ENCODE measurements around the gene HCFC1. TPM values are rescaled to one million over a fixed set of nuclear protein-coding genes. Genes with fewer than 3 reads are reported as not detected.

HCFC1 gene
- total RNA-seq, 4 donors from 2014 or later, result 21.5 to 41.5 (median 30.8) TPM

DNA sequence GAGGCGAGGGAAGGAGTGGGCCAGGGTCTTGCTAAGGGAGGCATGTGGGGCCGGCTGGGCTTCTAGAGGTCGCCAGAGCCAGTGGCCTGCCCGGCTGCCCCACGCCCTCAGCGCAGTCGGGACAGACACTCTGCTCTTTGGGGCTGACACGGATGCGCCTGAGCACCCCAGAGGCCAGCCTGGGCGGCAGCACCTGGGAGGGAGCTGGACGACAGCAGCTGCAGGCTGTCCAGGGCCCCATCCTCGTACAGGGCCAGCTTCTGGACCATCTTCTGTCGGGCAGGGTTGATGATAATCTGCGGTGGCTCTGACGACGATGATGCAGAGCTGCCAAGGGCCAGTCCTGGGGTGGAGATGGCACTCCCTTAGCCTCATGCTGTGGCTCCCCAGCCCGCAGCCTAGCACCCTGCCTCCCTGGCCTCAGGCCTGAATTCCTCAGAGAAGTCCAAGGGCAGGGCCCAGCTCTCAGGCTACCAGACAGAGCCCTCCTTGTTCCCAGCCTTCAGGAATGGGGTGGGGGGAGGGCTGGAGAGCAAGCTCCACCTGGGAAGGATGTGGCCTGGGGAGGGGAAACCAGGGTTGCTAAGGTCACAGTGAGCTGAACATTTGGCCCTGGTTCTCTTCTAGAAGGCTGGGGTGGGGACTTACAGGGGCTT is 40.8 kb upstream of the HCFC1 start:
- ATAC-seq (ENCODE audit: low FRiP score) (no peak), DNase-seq (ENCODE audit: low spot score) (no peak)
- TF ChIP-seq, protein P1, sequence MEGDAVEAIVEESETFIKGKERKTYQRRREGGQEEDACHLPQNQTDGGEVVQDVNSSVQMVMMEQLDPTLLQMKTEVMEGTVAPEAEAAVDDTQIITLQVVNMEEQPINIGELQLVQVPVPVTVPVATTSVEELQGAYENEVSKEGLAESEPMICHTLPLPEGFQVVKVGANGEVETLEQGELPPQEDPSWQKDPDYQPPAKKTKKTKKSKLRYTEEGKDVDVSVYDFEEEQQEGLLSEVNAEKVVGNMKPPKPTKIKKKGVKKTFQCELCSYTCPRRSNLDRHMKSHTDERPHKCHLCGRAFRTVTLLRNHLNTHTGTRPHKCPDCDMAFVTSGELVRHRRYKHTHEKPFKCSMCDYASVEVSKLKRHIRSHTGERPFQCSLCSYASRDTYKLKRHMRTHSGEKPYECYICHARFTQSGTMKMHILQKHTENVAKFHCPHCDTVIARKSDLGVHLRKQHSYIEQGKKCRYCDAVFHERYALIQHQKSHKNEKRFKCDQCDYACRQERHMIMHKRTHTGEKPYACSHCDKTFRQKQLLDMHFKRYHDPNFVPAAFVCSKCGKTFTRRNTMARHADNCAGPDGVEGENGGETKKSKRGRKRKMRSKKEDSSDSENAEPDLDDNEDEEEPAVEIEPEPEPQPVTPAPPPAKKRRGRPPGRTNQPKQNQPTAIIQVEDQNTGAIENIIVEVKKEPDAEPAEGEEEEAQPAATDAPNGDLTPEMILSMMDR (IDR thresholded peaks at IDR 0.05), result no peak

DNA sequence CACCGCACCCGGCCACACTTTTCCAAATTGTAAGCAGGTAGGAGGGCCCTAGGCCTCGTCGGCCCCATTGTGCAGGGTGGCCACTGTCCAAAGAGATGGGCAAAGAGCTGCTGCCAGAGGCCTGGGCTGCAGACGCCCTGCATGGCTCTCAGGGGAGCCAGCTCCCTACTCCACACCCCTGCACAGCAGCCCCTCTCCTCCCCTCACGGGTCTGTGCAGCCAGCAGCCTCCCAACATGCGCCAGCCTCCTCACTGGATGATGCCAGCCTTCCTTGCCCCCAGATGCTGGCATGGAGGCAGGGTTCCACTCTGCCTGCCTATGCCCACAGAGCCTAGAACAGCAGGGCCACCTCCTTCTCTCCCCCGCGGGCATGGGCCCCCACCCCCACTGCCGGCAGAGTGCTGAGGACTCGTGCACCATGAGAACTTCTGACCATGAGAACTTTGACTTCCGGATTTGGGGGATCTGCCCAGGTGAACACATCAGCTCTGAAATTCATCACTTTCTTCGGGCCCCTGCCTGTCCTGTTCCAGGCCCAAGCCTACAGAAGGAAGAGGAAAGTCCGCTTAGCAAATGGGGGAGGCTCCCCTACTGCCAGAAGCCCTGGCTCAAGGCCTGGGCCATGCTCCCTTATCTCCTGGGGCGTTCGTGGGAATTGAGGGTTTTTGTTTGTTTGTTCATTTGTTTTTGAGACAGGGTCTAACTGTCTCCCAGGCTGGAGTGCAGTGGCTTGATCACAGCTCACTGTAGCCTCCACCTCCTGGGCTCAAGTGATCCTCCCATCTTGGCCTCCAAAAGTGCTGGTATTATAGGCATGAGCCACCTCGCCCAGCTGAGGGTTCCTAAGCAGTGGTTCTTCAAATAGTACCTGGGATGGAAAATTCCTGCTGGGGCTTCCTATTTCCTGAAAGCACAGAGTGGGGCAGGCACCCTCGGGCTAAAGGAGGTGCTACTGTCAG is 40.0 kb upstream of the HCFC1 start:
- ATAC-seq (ENCODE audit: low FRiP score) (no peak), DNase-seq (ENCODE audit: low spot score) (no peak)
- TF ChIP-seq, protein P1 (IDR thresholded peaks at IDR 0.05), result no peak

DNA sequence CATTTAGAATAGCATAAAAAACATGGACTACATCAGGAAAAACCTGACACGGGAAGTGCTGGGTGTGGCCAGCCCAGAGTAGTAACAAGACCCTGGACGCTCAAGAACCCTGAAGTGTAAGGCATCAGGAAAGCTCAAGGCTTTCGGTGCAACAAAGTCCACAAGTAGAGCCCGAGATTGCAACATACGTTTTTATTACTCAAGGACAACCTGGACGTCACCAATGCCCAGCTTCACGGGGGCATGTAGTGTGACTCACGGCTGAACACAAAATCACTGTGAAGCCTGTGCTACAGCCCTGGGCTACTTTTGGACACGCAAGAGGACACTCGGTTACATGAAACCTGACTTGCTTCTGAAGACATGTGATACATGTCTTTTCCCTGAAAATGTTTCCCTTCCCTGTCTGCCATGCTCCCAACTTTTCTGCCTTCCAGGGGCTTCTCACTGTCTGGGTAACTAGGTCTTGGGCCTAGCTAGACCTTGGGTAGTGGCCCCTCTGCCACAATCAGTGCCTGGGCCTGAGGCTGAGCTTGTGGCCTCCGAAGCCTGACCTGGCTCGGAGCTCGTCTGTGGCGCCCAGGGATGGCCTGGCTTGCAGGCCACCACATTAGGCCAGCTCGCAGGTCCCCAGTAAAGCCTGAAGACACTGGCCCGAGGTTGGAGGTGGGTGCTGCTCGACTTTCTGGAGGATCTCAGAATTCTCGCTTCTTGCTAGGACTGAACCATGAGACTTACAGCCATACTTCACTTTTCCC is 38.9 kb upstream of the HCFC1 start:
- ATAC-seq (ENCODE audit: low FRiP score) (no peak), DNase-seq (ENCODE audit: low spot score) (no peak)
- TF ChIP-seq, protein P1 (IDR thresholded peaks at IDR 0.05), result no peak

DNA sequence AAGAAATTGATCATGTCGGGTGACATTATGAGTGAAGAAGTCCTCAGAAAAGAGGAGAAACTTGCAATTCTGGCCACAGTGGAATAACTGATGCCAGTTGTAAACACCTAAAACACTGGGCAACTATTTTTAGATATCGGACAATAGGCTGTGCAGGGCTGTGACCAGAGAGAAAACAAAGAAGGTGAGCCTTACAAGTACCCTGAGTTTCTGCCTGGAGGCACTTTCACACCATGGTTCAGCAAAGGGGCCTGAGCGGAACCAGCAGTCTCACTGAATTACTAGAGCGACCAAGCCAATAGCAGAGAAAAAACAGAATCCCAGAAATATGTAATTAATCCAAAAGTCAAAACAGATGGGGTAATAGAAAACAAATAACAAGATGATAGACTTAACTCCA is 36.9 kb upstream of the HCFC1 start:
- ATAC-seq (ENCODE audit: low FRiP score), result no peak
- TF ChIP-seq, protein P1 (IDR thresholded peaks at IDR 0.05), result no peak
- no peak for DNase-seq (ENCODE audit: low spot score)

DNA sequence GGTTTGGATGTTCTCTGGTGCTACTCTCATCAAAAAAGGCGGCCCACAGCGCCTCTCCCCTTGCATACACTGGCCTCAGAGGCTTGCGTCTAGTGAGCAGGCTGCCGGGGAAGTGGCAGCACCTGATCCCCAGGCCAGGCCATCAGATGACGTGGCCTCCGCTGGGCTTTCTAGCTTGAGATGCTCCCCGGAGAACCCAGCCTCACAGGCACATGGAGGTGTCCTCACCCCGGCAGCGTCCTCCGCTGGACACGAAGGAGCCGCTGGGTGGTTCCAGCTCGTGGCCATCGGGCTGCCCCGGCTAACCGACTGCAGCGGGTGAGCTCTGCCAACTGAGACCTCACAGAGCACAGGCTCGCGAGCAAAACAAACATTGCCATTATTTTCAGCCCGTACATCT is 35.3 kb upstream of the HCFC1 start:
- ATAC-seq (ENCODE audit: low FRiP score) (no peak), DNase-seq (ENCODE audit: low spot score) (no peak)
- TF ChIP-seq, protein P1 (IDR thresholded peaks at IDR 0.05), result no peak

DNA sequence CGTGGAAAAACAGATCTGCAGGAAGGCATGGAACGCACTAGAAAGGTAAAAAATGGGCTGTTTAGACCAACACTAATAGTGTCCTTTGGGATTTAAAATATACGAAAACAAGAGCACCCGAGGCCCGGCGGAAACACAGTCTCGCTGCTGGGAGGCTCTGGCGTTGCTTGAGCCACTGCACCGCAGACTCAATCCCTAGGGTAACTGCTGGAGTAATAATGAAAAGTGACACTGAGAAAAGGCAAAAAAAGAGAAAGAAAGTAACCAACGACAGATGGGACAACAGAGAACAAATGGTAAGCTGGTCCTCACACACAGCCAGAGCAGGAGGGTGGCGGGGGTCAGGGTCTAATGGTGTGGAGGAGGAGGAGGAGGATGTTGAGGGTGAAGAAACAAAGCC is 32.7 kb upstream of the HCFC1 start:
- TF ChIP-seq, protein P1 (IDR thresholded peaks at IDR 0.05), result no peak
- DNase-seq (ENCODE audit: low spot score) (no peak), ATAC-seq (ENCODE audit: low FRiP score) (no peak)

Data from omental fat pad (tissue), 4 donors.